HG02981 (cell line): Measurements from ENCODE around the gene CBFA2T3.

Experiments
- ATAC-seq: cut with Tn5 transposase; IDR thresholded peaks from one replicate; pipeline ENCODE4 v1.9.1; 2021; ENCODE audit warnings: mild to moderate bottlenecking, moderate library complexity; ENCODE audit not compliant: unreplicated experiment

The CBFA2T3 gene

DNA sequence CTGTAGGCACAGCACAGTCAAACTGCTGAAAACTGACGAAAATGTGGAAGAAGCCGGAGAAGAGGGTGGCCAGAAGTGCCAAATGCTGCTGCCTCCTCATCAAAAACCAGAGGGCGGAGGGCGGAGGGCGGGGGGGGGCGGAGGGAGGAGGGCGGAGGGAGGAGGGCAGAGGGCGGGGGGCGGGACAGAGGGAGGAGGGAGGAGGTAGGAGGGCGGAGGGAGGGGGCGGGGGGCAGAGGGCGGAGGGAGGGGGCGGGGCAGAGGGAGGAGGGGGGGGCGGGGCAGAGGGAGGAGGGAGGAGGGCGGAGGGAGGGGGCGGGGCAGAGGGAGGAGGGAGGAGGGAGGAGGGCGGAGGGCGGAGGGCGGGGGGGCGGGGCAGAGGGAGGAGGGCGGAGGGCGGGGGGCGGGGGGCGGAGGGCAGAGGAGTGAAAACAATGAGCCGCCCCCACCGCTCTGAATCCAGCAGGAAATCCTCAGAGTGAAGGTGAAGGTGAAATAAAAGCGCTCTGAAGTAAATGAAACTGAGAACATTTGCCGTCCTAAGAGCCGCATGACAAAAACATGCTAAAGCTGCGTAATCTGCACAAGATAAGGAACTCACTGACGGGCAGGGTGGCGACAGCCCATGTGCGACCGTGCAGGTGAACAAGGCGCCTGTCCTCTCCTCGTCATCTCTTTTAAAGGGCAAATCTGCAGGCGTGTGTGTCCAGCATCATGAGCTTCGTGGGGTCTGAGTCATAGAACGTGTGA is 22.6 kb upstream of the CBFA2T3 start:
- ATAC-seq, result no peak

DNA sequence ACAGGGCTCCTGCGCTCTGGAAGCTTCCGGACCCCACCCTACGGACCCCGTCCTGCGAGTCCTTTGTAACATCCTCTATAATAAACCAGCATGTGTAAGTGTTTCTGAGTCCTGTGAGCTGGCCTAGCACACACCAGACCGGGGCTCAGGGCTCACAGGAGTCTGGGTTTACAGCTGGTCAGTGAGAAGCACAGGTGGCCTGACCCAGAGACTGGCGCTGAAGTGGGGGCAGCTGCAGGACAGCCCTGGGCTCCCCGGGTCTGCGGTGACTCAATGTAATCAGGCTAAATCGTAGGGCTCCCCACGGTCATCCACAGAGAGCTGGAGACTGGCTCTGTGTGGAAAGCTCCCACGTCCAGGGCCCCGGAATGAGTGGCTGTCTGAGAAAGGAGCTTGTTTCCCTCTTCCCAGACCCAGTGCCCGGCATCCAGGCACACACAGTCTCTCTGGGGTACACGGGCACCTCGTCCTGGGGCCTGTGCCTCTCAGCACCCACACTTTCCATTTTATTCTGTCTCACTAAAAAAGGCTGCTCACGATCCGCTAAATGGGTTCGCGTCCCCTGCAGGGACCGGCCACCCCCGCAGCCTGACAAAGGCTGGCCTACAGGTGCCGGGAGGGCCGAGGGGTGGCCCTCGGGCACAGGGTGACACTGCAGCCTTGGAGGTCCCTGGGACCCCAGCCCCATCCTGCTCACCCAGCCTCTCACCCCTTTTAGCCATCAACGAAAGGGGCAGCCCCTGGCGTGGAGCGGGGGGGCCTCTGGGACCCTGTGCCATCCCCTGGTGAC is 18.9 kb upstream of the CBFA2T3 start:
- ATAC-seq, result no peak

DNA sequence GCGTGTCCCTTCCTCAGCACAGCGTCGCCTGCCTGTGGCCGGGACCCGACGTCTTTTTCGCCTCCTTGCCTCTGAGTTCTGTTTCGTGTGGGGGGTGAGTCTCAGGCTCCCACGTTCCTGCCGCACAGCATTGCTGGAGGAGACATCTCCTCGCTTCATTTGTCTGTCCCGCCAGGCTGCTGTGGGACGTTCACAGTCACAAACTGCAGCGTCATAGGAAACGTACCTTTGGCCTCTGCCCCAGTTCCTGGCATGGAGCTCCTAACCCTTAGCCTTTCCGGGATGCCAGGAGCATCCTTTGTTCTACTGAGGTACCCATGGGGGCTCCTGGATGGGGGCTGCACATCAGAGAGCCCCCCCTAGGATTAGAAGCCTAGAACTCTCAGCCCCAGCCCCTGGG is 18.2 kb upstream of the CBFA2T3 start:
- ATAC-seq, result no peak

DNA sequence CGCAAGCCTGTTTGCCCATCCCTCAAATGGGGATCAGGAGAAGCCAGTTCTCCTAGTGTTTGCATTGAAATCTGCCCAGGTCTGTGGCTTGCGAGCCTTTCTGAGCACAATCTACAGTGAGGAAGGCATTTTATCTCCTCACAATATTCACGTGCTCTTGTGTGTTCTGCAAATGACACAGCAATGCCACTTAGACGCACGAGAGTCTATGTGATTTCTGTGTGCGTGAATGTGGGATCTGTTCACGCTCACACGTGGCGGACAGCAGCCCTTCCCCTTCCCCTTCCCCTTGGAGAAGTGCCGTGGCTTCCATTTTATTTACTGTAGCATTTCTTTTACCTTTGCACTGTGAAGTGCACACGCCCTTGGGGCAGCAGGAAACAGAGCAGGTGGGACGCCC is 17.7 kb upstream of the CBFA2T3 start:
- no peak for ATAC-seq

DNA sequence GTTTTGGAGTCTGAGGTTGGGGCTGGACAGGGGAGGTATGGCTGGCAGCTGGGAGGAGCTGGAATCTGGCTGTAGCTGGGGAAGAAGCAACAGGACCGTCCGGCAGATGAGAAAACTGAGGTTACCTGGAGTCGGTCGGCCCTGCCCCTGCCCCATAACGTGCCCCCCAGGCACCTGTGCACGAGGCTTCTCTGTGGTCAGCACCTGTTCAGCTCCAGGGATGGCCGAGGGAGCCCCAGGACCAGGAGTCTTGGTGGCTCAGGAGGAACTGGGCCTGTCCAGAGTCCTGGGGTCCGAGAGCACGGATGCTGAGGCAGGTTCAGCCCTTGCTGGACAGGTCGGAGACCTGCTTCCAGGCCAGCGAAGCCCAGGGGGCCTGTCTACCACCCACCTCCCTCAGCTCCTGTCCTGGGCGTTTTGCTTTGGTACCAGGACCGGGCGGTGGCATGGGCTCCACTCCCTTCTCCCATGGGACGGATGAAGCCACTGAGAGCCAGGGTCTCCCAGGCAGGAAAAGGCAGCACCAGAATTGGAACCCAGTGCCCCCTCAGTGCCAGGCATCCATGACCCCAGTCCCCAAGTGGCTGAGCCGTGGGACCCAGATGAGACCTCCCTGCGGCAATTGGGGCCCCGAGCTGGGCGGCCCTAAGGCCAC is 17.1 kb upstream of the CBFA2T3 start:
- no peak for ATAC-seq

DNA sequence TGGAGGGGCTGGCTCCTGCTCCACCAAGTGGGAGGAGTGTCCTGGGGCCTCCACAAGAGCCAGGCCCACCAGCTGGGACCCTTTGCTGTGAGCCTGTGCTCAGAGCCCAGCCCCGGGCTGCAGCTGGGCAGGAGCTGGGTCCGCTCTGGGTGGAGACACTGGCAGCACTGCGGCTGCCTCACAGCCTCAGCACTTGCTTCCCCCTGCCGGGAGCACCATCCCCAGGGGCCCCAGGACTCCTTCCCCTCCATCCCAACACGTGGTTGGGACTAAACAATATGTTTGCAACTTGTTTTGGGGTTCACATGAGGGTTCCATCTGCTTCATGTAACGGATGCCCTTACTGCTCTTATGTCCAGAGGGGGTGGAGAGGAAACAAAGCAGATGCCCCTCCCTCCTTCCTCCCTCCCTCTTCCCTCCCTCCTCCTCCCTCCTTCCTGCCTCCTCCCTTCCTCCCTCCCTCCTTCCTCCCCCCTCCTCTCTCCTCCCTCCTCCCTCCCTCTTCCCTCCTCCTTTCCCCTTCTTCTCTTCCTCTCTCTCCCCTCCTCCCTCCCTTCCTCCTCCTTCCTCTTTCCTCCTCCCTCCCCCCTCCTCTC is 16.3 kb upstream of the CBFA2T3 start:
- ATAC-seq, result no peak

DNA sequence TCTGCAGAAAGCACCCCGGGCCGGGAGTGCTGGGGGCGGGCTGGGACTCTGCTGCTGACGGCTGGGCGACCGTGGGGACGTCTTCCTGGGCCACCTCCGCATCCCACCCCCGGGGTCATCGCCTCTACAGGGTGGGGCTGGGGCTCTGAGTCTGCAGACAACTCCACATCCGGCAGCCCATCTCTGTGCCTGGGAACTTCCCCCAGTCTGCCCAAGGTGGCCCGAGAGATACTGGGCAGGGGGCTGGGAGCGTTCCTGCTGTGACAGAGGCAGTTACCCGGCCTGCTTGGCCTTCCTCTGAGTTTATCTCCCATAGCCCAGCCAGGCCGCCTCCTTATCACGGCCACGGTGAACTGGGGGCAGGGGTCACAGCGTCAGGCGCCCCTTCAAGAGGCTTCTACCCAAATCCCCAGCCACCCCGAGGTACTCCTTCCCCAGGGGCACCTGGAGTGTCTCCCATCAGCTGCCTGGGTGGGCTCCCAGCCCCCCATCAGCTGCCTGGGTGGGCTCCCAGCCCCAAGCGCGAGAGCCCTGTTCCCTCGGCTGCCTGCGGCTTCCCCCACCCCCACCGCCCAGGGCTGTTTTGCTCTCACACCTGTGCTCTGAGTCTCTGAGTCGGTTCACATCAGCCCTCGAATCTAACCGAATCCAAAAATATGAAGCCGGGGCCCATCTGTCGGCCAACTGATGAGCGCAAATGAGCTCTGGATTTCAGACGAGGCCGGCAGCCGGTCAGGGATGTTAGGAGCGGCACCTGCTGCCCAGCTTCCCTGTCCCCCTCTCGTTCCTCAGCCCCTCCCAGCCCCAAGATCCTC is 15.6 kb upstream of the CBFA2T3 start:
- ATAC-seq, result no peak

DNA sequence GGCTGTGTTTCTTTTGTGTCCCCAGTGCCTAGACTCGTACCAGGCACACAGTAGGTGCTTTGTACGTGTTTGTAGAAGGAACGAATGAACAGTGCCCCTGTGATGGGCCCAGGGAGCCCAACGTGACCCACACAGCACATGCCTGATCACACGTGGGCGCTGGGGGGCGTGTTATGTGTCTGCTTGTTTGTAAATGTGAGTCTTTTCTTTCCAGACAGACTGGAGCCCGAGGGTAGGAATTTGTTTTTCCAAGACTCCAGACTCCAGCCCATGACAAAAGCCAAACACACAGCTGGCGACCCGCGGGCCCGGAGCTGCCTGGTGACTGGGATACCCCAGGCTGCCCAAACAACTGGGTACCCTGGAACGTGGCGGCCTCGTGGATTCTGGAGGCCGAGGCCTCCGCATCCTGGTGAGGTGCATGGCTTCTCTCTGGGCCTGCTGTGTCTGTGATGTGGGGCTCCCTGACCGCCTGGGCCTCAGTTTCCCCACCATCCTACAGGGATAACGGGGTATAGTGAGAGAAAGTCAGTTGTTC is 14.9 kb upstream of the CBFA2T3 start:
- no peak for ATAC-seq

DNA sequence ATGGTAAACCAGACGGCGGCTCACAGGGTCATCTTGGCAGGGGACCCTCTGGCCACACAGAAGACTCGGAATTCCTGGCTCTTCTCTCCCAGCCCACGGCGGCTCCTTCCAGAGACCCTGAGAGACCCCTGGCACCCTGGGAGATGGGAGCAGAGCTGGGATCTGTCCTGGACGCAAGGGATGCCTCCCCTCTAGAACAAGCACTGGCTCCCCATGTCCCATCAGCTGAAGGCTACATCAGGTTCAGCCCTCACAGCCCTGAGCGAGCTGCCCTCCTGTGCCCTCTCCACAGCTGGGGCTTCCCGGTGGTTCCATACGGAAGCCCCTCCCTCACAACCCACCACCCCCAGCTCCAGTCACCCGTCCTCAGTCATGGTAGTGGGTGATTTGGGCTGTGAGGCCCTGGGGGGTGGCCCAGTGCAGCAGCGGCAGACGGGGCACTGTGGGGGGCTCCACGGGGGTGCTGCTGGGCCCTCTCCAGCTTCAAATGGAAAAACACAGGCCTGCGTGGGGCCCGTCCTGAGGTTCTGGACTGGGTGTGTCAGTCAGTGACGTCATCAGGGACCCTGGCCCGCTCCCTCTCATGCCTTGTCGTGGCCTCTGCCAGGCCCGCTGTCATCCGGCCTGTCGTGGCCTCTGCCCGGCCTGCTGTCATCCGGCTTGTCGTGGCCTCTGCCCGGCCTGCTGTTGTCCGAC is 13.0 kb upstream of the CBFA2T3 start:
- no peak for ATAC-seq

DNA sequence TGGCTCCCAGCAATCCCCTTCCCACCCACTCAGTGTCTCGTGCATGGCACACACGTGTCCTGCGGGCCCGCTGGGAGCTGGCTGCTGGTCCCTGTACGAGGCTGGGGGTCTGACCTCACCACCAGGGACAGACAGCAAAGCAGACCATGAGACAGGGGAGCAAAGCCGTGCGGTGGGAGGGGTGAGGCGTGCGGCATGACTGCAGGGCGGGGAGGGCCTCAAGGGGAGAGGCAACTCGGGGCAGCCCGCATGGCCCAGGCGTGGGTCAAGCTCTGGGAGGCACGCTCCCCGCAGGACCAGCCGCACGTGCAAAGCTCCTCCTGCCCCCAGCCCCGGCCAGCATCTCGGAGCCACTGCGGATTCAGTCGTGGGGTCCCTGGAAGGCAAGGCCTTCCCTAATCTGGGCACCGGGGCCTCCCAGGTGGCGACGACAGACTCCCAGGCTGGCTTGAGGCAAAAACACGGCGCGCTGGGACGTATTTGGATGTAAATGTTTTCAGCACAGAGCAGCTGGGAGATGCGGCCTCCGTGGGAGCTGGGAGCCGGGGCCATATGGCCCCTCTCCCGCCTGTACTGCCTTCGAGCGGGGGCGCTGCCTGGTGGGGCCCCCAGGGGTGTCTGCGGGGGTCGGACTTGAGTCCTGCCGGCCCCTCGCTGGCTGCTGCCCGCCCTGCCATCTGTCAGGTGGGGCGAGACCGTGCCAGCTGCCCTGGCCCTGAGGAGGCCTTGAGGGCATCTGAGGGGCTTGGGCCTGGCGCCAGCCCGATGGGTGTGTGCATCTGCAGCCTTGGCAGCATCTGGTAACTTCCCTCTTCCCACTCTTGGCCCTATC is 12.2 kb upstream of the CBFA2T3 start:
- no peak for ATAC-seq

DNA sequence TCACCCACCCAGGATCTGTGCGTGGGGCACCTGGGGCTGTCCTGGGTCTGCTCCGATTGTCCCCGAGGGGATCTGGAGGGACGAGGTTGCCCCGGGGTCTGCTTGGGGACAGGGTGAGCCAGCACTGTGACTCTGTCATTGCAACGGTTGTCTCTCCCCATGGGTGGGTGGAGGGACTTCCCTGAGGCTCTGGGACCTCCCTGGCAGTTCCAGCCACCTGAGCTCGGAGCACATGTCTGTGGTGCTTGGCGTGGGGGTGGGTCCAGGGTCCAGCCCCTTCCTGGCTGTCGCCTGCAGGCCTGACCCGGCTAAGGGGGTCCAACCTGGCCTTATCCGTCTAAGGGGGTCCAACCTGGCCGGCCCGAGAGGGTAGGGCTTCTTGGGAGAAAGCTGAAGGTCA is 8.5 kb upstream of the CBFA2T3 start:
- no peak for ATAC-seq

DNA sequence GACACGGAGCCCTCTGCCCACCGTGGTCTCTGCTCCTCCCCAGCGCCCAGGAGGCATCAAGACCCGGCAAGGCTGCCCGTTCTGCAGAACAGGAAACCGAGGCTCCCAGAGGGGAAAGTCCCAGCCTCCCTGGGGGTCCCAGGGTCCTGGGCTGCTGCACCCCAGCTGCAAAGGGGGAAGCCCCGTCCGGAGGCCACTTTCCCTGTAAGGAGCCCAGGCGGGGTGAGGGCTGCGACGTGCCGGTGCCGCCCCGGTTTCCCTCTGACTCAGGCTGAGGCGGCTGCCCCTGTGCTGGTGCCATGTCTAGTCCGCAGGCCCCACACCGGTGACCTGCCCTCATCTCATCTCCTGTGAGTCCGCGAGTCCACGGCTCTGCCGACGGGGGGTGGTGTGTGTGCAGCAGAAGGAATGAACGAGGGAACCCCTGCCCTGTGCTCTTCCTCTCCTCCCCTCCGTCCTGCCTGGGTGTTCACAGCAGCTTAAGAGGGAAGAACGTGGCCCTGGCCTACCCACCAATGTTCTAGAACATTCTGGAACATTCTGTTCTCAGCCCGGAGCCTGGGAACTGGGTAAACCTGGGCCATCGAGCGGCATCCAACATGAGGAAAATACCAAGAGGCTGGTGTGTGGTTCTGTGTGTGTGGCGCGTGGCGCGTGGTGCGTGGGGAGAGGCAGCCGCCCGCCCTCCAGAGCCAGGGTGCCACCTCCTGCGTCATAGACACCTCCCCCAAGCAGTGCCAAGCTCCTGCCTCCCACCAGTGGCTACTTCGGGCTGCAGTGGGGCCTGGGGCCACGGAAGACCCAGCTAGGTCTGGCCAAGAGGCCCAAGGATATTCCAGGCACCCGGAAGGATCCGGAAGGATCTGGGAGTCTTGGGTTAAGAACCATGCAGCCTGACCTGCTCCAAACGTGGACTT is 7.0 kb upstream of the CBFA2T3 start:
- no peak for ATAC-seq

DNA sequence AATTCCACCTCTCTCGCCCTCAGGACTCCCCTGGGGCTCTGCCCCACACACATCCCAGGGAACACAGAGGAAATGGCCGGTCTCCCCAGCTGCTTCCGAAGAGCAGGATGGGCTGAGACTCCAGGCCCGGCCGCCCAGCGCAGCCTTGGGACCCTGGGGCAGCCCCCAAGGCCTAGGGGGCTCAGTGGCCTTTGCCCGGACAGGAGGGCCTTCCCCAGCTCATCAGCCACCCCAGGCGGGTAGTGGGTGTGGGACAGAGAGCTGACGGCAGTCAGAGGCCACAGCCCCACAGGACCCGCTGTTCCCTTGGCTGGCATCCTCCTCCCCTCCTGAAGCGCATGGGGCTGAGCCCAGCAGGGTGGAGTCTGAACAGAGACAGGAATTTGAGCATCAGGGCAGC is 6.2 kb upstream of the CBFA2T3 start:
- ATAC-seq, result no peak

DNA sequence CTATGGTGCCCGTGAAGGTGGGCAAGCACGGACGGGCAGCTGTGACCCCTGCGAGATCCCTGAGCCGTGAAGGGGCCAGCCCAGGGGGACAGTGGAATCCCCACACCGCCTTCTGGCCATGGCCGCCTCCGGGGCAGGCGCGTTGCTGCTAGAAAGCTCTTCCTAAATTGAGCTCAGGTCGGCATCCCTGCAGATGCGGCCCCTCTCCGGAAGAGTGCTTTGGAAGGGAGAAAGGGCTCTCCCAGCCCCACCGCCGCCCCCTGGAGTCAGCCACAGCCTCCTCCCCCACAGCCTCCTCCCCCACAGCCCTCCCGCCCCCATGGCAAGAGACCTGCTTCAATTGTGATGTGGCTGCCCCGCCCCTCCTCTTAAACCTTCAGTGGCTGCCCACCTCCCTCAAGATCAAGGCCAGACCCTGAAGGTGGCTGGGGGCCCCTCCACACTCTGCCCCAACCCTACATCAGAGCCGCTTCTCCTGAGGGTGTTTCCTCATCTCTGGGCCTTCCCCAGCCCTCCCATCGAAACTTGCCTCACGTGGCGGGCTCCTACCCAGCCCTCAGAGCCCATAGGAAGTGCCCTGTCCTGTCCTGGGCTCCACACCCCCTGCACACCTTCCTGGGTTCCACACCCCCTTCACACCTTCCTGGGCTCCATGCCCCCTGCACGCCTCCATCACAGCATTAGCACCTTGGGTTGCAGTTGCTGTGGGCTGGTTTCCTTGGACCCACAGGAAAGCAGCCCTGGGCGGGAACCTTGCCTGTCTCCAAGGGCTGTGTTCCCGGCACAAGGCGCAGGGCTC is 5.5 kb upstream of the CBFA2T3 start:
- no peak for ATAC-seq

DNA sequence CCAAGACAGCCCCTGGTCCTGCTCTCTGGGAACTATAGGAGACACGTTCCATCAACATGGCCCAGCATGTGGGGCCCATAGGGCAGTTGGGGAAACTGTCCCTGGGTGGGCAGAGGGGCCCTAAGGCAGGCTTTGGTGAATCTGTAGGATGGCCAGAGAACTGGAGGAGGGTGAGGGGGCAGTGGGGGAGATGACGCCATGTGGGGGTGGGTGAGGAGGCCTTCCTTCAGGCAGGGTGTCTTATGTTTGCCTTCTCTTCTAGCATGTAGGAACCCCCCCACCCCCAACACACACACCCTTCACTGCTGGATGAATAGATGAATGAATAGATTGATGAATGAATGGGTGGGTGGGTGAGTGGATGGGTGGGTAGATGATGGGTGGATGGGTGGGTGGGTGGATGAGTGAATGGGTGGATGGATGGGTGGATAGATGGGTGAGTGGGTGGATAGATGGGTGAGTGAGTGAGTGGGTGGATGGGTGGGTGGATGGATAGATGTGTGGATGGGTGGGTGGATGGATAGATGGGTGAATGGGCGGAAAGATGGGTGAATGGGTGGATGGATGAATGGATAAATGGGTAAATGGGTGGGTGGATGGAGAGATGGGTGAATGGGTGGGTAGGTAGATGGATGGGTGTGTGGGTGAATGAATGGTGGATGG is 2.5 kb upstream of the CBFA2T3 start:
- ATAC-seq, result no peak

DNA sequence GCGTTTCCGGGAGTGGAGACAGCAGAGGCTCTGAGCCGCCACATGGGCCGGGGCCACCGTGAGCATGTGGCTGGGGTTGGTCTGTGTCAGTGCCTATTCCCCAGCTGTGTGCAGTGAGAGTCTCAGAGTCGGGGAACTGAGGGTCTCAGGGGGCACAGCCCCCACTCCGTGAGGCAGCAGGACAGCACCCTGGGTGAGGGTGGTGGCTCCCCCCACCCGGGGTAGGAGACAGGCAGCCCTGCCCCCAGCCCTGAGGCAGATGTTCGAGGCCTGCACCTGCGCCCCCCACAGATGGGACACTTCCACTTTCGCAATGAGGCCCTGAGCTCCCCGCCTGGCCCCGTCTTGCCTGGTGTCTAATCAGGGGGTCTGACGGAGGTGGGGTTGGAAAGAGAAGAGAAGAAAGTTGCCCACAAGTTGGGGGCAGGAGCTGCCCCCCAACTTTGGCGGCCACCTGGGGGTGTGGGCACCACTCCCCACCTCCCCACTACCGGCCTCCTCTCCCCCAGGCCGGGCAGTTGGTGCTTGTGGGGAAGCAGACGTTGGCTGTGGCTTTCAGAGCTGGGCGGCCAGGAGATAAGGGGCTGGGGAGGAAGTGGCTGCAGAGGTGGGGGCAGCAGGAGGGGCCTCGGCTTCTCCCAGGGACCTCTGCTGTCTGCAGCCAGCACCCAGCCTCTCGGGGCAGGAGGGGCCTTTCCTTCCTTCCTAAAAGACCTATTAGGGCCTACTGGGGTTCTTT is 1.8 kb upstream of the CBFA2T3 start:
- peak; percentile 42 for ATAC-seq
